CD4-positive, alpha-beta T cell treated with Interleukin-15 for 4 hours (primary cell): Measurements from ENCODE around the gene PTPRN2.

ENCODE experiments used
- DNase-seq: peaks from one replicate; pipeline ENCODE4 v3.0.0-alpha.2; 2020; ENCODE audit warnings: low spot score

Gene PTPRN2

GRCh38 chr7:157561816-157562410 lies 1025.7 kb downstream of the PTPRN2 start:
- no peak for DNase-seq

- DNase-seq, result no peak
Measured at GRCh38 chr7:157561523-157561785, 1026.2 kb downstream of the PTPRN2 start.

- DNase-seq, result no peak
Measured at GRCh38 chr7:157560710-157561522, 1026.7 kb downstream of the PTPRN2 start.

GRCh38 chr7:157560258-157560654 lies 1027.4 kb downstream of the PTPRN2 start:
- no peak for DNase-seq

- DNase-seq, result no peak
Measured at GRCh38 chr7:157559596-157560257, 1027.9 kb downstream of the PTPRN2 start.

GRCh38 chr7:157558875-157559595 lies 1028.6 kb downstream of the PTPRN2 start:
- no peak for DNase-seq

- DNase-seq, result no peak
Measured at GRCh38 chr7:157558516-157558874, 1029.1 kb downstream of the PTPRN2 start.

- DNase-seq, result no peak
Measured at GRCh38 chr7:157558061-157558460, 1029.6 kb downstream of the PTPRN2 start.

GRCh38 chr7:157557263-157557662 lies 1030.4 kb downstream of the PTPRN2 start:
- DNase-seq, result no peak

GRCh38 chr7:157556642-157556944 lies 1031.0 kb downstream of the PTPRN2 start:
- no peak for DNase-seq

- DNase-seq, result no peak
Measured at GRCh38 chr7:157555944-157556641, 1031.5 kb downstream of the PTPRN2 start.

- no peak for DNase-seq
Measured at GRCh38 chr7:157555313-157555712, 1032.3 kb downstream of the PTPRN2 start.

- no peak for DNase-seq
Measured at GRCh38 chr7:157554393-157555238, 1033.0 kb downstream of the PTPRN2 start.

GRCh38 chr7:157553256-157553655 lies 1034.4 kb downstream of the PTPRN2 start:
- DNase-seq, result no peak

GRCh38 chr7:157552295-157552993 lies 1035.2 kb downstream of the PTPRN2 start:
- DNase-seq, result no peak

- no peak for DNase-seq
Measured at GRCh38 chr7:157551325-157552070, 1036.1 kb downstream of the PTPRN2 start.

GRCh38 chr7:157550300-157551275 lies 1037.0 kb downstream of the PTPRN2 start:
- DNase-seq, result no peak

- no peak for DNase-seq
Measured at GRCh38 chr7:157549612-157550299, 1037.9 kb downstream of the PTPRN2 start.
